ENCODE data around the gene SCARF2.
"Not testable (repeated sequence)": the region's sequence is repeated elsewhere in the genome, so short reads cannot be mapped to it uniquely, and the experiment has no call there.

The SCARF2 gene

GRCh38 chr22:20437613-20438426, at the start of gene SCARF2:
TSS of gene SCARF2 (minus strand) at chr22:20437825. CDS start at chr22:20437754, 71 bp downstream.
- no peak for DNase-seq (ENCODE audit: low spot score)

GRCh38 chr22:20486229-20486628, 48.6 kb upstream of the SCARF2 start:
- no peak for DNase-seq (ENCODE audit: low spot score)

- no peak for DNase-seq (ENCODE audit: low spot score)
Measured at GRCh38 chr22:20484948-20485683, 47.5 kb upstream of the SCARF2 start.

GRCh38 chr22:20483771-20484170, 46.1 kb upstream of the SCARF2 start:
- no peak for DNase-seq (ENCODE audit: low spot score)

- not testable (repeated sequence) for DNase-seq (ENCODE audit: low spot score)
Measured at GRCh38 chr22:20483143-20483506, 45.5 kb upstream of the SCARF2 start.

GRCh38 chr22:20479612-20480196, 42.1 kb upstream of the SCARF2 start:
- no peak for DNase-seq (ENCODE audit: low spot score)

GRCh38 chr22:20478059-20478458, 40.4 kb upstream of the SCARF2 start:
- DNase-seq (ENCODE audit: low spot score) = not testable (repeated sequence)

GRCh38 chr22:20475569-20475968, 37.9 kb upstream of the SCARF2 start:
- not testable (repeated sequence) for DNase-seq (ENCODE audit: low spot score)

GRCh38 chr22:20475115-20475436, 37.5 kb upstream of the SCARF2 start:
- DNase-seq (ENCODE audit: low spot score) = no peak

- DNase-seq (ENCODE audit: low spot score) = no peak
Measured at GRCh38 chr22:20472629-20473442, 35.2 kb upstream of the SCARF2 start.

- DNase-seq (ENCODE audit: low spot score) = no peak
Measured at GRCh38 chr22:20471126-20471833, 33.7 kb upstream of the SCARF2 start.

GRCh38 chr22:20470525-20470924, 32.9 kb upstream of the SCARF2 start:
- not testable (repeated sequence) for DNase-seq (ENCODE audit: low spot score)

- no peak for DNase-seq (ENCODE audit: low spot score)
Measured at GRCh38 chr22:20469110-20469868, 31.7 kb upstream of the SCARF2 start.

GRCh38 chr22:20466659-20467379, 29.2 kb upstream of the SCARF2 start:
- no peak for DNase-seq (ENCODE audit: low spot score)

- no peak for DNase-seq (ENCODE audit: low spot score)
Measured at GRCh38 chr22:20465759-20466077, 28.1 kb upstream of the SCARF2 start.

GRCh38 chr22:20464912-20465758, 27.5 kb upstream of the SCARF2 start:
- no peak for DNase-seq (ENCODE audit: low spot score)

- peak; percentile 72 for DNase-seq (ENCODE audit: low spot score)
Measured at GRCh38 chr22:20464096-20464614, 26.5 kb upstream of the SCARF2 start.

GRCh38 chr22:20463324-20464095, 25.9 kb upstream of the SCARF2 start:
- peak; percentile 61 for DNase-seq (ENCODE audit: low spot score)
